ENCODE data around the gene STARD13. TPM values are rescaled to one million over a fixed set of nuclear protein-coding genes. Genes with fewer than 3 reads are reported as not detected.
A peak's percentile ranks its signal among the peaks of the same experiment; 100 is the strongest.

STARD13 gene
- total and polyA plus RNA-seq, 2 donors from 2014 or later, result 5.1 to 37.2 TPM

DNA sequence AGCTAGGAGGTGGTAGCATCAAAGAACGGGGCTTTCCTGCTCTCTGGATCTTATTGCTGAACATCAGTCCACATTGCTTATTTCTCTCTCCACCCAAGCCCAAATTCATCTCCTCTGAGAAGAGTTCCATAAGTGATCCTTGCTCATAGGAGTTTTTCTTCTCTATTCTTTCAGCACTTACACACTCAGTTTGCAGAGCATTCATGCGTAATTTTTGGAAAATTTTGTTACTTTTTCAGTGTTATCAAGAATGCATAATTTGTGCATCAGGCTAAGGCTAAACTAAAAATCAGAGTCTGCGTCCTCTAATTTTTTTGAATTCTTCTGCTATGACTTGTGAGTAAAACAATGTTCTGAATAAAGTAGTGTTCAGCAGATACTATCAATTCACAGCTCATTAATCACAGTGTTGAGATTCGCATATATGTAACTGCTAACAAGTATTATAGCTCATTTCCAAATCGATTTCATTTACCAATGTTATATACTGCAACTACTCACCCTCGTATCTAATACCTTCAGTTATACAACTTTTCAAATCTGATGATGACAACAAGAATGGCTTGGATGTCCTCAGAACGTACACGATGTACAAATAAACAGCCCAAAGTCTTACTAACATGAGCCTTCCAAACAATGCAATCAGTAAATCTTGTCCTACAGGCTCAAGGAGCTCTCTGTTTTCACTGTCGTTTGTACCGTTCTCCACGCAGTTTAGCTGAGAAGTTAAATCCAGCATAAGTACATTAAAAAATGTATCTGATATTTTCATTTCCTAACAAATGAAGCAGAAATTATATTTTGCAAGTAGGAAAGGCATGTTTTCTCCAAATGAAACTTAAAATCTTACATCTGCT is 36.4 kb upstream of the STARD13 start:
- Histone ChIP-seq H3K36me3 (ENCODE audit: control insufficient read depth in 2 of 3, insufficient read depth in 3 of 3, low read length in 3 of 3) (no peaks in the 10 kb centered on the region), H3K9me3 (ENCODE audit: control insufficient read depth in 2 of 3, insufficient read depth in 1 of 3, low read length in 3 of 3) (no peaks in the 10 kb centered on the region), H3K4me3 (ENCODE audit: low read length in 3 of 3) (peak overlapping the region in 2 of 3 donors; percentile 9 to 28), H3K9ac (ENCODE audit: low read length in 3 of 3) (no peak overlapping the region), H3K4me1 (ENCODE audit: control insufficient read depth in 2 of 3, insufficient read depth in 2 of 3, low read depth in 1 of 3, low read length in 3 of 3) (no peaks in the 10 kb centered on the region), H3K27me3 (ENCODE audit: control insufficient read depth, insufficient read depth, low read length) (no peaks in the 10 kb centered on the region), H3K27ac (ENCODE audit: low read depth in 2 of 2, low read length in 2 of 2) (peak overlapping the region in 1 of 2 donors; percentile 32)
- peak in 1 of 5 donors; percentile 9 for DNase-seq
- TF ChIP-seq, protein P1, sequence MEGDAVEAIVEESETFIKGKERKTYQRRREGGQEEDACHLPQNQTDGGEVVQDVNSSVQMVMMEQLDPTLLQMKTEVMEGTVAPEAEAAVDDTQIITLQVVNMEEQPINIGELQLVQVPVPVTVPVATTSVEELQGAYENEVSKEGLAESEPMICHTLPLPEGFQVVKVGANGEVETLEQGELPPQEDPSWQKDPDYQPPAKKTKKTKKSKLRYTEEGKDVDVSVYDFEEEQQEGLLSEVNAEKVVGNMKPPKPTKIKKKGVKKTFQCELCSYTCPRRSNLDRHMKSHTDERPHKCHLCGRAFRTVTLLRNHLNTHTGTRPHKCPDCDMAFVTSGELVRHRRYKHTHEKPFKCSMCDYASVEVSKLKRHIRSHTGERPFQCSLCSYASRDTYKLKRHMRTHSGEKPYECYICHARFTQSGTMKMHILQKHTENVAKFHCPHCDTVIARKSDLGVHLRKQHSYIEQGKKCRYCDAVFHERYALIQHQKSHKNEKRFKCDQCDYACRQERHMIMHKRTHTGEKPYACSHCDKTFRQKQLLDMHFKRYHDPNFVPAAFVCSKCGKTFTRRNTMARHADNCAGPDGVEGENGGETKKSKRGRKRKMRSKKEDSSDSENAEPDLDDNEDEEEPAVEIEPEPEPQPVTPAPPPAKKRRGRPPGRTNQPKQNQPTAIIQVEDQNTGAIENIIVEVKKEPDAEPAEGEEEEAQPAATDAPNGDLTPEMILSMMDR (IDR thresholded peaks at IDR 0.05; ENCODE audit: borderline replicate concordance, extremely low read depth, insufficient read depth), result no peak
- FAIRE-seq, result no peak
- intact Hi-C loops (cut with DNase I), result no loop called here

DNA sequence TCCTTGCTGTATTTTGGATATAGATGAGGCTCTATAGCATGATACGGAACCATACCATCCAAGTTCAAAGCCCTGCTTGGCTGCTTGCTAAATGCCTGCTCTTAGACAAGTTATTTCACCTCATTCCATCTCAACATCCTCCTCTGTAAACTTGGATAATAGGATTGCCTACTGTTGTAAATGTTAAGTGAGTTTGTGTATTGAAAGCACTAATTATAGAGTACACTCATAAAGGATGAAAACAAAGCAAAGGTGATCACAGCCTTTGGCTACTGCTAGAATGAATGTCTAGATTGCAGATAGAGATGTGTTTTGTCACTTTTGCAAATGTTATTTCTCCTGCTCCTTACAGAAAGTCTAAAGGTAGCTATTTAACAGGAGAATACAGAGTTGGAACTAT is 34.3 kb upstream of the STARD13 start:
- Histone ChIP-seq H3K4me3 (ENCODE audit: low read length in 3 of 3) (no peak overlapping the region), H3K9ac (ENCODE audit: low read length in 3 of 3) (no peak overlapping the region), H3K27me3 (ENCODE audit: control insufficient read depth, insufficient read depth, low read length) (no peaks in the 10 kb centered on the region), H3K4me1 (ENCODE audit: control insufficient read depth in 2 of 3, insufficient read depth in 2 of 3, low read depth in 1 of 3, low read length in 3 of 3) (no peaks in the 10 kb centered on the region), H3K36me3 (ENCODE audit: control insufficient read depth in 2 of 3, insufficient read depth in 3 of 3, low read length in 3 of 3) (no peaks in the 10 kb centered on the region), H3K27ac (ENCODE audit: low read depth in 2 of 2, low read length in 2 of 2) (no peak overlapping the region), H3K9me3 (ENCODE audit: control insufficient read depth in 2 of 3, insufficient read depth in 1 of 3, low read length in 3 of 3) (no peaks in the 10 kb centered on the region)
- TF ChIP-seq, protein P1 (IDR thresholded peaks at IDR 0.05; ENCODE audit: borderline replicate concordance, extremely low read depth, insufficient read depth), result no peak
- DNase-seq, result no peak
- intact Hi-C loops (cut with DNase I), result no loop called here
- no peak for FAIRE-seq

DNA sequence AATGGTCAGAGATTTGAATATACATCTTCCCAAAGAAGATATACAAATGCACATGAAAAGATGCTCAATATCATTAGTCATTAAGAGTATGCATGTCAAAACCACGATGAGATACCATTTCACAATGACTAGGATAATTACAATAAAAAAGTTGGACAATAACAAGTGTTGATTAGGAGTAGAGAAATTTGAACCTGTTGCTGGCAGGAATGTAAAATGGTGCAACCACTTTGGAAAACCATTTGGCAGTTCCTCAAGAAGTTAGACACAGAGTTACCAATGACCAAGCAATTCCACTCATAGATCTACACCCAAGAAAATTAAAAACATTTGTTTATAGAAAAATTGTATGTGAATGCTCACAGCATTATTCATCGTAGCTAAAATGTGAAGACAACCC is 33.2 kb upstream of the STARD13 start:
- FAIRE-seq (no peak), DNase-seq (no peak)
- H3K4me1 ChIP-seq (ENCODE audit: control insufficient read depth in 2 of 3, insufficient read depth in 2 of 3, low read depth in 1 of 3, low read length in 3 of 3), result no peaks in the 10 kb centered on the region
- no peak overlapping the region for H3K27ac ChIP-seq (ENCODE audit: low read depth in 2 of 2, low read length in 2 of 2)
- no peak overlapping the region for H3K9ac ChIP-seq (ENCODE audit: low read length in 3 of 3)
- H3K9me3 ChIP-seq (ENCODE audit: control insufficient read depth in 2 of 3, insufficient read depth in 1 of 3, low read length in 3 of 3), result no peaks in the 10 kb centered on the region
- no peaks in the 10 kb centered on the region for H3K27me3 ChIP-seq (ENCODE audit: control insufficient read depth, insufficient read depth, low read length)
- H3K36me3 ChIP-seq (ENCODE audit: control insufficient read depth in 2 of 3, insufficient read depth in 3 of 3, low read length in 3 of 3), result no peaks in the 10 kb centered on the region
- TF ChIP-seq, protein P1 (IDR thresholded peaks at IDR 0.05; ENCODE audit: borderline replicate concordance, extremely low read depth, insufficient read depth), result no peak
- H3K4me3 ChIP-seq (ENCODE audit: low read length in 3 of 3), result no peak overlapping the region
- intact Hi-C loops (cut with DNase I), result no loop called here
